Nephron (organoid): ENCODE results near the gene PLOD1.

ENCODE experiments used
- H3K27ac Mint-ChIP-seq, 3 experiments: 2 replicates each; pipeline ENCODE4 v1.8.0; 2020; ENCODE audit warnings: mixed read lengths in 3 of 3, mild to moderate bottlenecking in 2 of 3, moderate library complexity in 1 of 3
- H3K27me3 Mint-ChIP-seq: 2 replicates; pipeline ENCODE4 v1.8.0; 2021; ENCODE audit warnings: low read depth, mild to moderate bottlenecking, moderate library complexity, mixed read lengths
- H3K36me3 Mint-ChIP-seq: 2 replicates; pipeline ENCODE4 v1.8.0; 2020; ENCODE audit warnings: low read depth, mixed read lengths
- H3K4me1 Mint-ChIP-seq: 2 replicates; pipeline ENCODE4 v1.8.0; 2020; ENCODE audit warnings: mixed read lengths
- H3K4me3 Mint-ChIP-seq, 3 experiments: 2 replicates each; pipeline ENCODE4 v1.8.0; 2020; ENCODE audit warnings: mild to moderate bottlenecking in 3 of 3, mixed read lengths in 3 of 3, moderate library complexity in 2 of 3
- H3K9me3 Mint-ChIP-seq: 2 replicates; pipeline ENCODE4 v1.8.0; 2020; ENCODE audit warnings: mixed read lengths
- TF ChIP-seq, protein P1 (sequence below), 3 experiments: fragments of 200-600 bp; sonication (generic); IDR thresholded peaks; one replicate each; pipeline ENCODE4 v1.5.0; 2021; ENCODE audit warnings: antibody characterized with exemption in 3 of 3; ENCODE audit not compliant: unreplicated experiment in 3 of 3

Gene PLOD1

DNA sequence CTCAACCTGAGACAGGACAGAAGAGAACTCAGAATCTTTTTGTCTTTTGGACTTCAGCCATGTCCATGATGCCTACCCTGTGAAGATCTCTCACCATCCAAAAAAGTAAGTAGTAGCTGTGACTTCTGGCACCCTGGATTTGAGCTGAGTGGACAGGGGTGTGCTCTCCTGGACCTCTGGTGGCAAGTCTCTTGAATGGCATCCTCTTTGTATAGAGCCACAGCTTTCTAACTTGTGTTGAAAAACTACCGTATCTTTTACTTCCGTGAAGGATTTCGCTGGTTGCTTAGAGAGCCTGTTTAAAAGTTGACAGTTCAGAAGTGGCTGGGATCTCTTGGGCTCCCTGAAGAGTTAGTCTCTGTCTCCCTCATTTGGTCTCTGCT lies 47.5 kb downstream of the PLOD1 start:
- Mint-ChIP-seq H3K4me3 (peak overlapping the region; percentile 97 to 99 (median 99)), H3K27ac (peak overlapping the region; percentile 40 to 90 (median 57)), H3K4me1 (peaks cover 18% of the 10 kb centered on the region), H3K27me3 (no peaks in the 10 kb centered on the region), H3K9me3 (no peaks in the 10 kb centered on the region), H3K36me3 (peaks cover 32% of the 10 kb centered on the region)
- TF ChIP-seq, protein P1, sequence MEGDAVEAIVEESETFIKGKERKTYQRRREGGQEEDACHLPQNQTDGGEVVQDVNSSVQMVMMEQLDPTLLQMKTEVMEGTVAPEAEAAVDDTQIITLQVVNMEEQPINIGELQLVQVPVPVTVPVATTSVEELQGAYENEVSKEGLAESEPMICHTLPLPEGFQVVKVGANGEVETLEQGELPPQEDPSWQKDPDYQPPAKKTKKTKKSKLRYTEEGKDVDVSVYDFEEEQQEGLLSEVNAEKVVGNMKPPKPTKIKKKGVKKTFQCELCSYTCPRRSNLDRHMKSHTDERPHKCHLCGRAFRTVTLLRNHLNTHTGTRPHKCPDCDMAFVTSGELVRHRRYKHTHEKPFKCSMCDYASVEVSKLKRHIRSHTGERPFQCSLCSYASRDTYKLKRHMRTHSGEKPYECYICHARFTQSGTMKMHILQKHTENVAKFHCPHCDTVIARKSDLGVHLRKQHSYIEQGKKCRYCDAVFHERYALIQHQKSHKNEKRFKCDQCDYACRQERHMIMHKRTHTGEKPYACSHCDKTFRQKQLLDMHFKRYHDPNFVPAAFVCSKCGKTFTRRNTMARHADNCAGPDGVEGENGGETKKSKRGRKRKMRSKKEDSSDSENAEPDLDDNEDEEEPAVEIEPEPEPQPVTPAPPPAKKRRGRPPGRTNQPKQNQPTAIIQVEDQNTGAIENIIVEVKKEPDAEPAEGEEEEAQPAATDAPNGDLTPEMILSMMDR (IDR thresholded peaks at IDR 0.05; ENCODE audit: unreplicated experiment in 3 of 3) = peak in 2 of 3 experiments; percentile 12 to 23

DNA sequence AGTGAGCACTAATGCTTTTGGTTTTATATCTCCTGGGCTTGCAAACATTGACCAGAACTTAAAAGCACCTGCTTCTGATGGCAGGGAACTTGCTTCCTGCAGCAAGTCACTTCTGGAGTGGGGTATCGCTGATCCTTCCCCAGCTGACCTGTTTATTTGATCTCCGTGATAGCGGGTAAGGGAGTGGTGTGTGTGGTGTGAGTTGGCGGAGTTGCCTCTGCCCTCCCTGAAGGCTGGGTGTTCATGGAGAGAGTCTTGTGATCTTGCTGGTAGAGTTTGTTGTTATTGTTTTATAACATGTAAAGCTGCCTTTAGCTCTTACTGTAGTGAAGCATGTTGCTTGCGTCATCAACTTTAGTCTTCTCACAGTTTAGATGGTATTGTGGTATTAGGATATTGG lies 49.6 kb downstream of the PLOD1 start:
- TF ChIP-seq, protein P1 (IDR thresholded peaks at IDR 0.05; ENCODE audit: unreplicated experiment in 3 of 3) = no peak
- H3K27ac Mint-ChIP-seq = no peak overlapping the region
- H3K36me3 Mint-ChIP-seq = peaks cover 40% of the 10 kb centered on the region
- H3K9me3 Mint-ChIP-seq = no peaks in the 10 kb centered on the region
- peaks cover 18% of the 10 kb centered on the region for H3K4me1 Mint-ChIP-seq
- H3K4me3 Mint-ChIP-seq = peak overlapping the region; percentile 4 to 48 (median 34)
- H3K27me3 Mint-ChIP-seq = no peaks in the 10 kb centered on the region

DNA sequence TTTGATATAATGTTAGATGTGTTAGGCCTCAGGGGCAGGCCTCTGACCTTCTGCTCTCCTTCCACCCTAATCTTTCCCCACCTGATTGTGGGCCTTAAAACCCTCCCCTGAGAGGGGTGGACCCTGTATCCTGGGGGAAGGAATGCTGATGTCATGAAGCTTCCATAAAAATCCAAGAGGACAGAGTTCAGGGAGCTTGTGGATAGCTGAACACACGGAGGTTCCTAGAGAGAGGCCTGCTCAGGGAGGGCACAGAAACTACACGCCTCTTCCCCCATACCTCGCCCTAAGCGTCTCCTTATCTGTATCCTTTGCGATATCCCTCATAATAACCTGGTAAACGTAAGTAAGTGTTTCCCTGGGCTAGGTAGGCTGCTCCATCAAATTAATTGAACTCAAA lies 50.1 kb downstream of the PLOD1 start:
- Mint-ChIP-seq H3K27me3 (no peaks in the 10 kb centered on the region), H3K9me3 (no peaks in the 10 kb centered on the region), H3K4me1 (peaks cover 16% of the 10 kb centered on the region), H3K27ac (no peak overlapping the region), H3K36me3 (peaks cover 43% of the 10 kb centered on the region), H3K4me3 (peak overlapping the region; percentile 4 to 48 (median 34))
- TF ChIP-seq, protein P1 (IDR thresholded peaks at IDR 0.05; ENCODE audit: unreplicated experiment in 3 of 3) = no peak

DNA sequence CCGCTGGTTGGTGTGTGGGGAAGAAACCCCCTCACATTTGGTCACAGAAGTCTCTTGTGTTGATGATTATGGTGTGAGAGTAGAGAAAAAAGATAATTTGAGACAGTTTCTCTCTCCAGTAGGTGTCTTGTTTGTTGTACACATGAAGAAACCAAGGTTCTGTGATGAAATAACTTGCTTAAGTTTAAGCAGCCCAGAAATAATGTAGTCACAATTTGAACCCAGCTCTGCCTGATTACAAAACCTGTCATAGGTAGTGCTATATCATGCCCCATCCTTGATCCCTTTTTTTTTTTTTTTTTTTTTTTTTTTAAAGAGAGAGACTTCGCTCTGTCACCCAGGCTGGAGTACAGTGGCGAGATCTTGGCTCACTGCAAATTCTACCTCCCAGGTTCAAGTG lies 50.7 kb downstream of the PLOD1 start:
- Mint-ChIP-seq H3K27me3 (no peaks in the 10 kb centered on the region), H3K9me3 (no peaks in the 10 kb centered on the region), H3K36me3 (peaks cover 47% of the 10 kb centered on the region), H3K4me1 (peaks cover 13% of the 10 kb centered on the region), H3K4me3 (peak overlapping the region in 1 of 3 experiments; percentile 17), H3K27ac (no peak overlapping the region)
- TF ChIP-seq, protein P1 (IDR thresholded peaks at IDR 0.05; ENCODE audit: unreplicated experiment in 3 of 3) = no peak

DNA sequence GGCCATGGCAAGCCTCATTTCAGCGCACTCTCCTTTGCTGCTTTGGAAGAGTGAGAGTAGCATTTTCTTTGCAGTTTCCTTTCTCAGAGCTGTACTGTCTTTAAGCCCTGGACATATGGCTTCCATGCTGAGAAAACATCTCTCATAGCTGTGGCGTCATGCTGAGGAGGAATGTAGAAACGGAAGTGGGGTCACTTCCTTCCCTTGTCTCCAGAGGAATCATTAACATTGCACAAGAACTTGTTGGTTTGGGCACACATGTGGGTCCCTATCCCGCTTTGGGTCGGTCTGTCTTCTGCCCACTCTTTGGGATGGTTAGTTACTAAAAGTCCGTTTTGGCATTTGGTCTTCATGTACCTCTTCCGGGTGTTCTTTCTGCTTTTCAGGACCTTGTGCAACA lies 51.3 kb downstream of the PLOD1 start:
- no peak overlapping the region for H3K27ac Mint-ChIP-seq
- TF ChIP-seq, protein P1 (IDR thresholded peaks at IDR 0.05; ENCODE audit: unreplicated experiment in 3 of 3) = no peak
- H3K4me3 Mint-ChIP-seq = peak overlapping the region in 1 of 3 experiments; percentile 75
- peaks cover 54% of the 10 kb centered on the region for H3K36me3 Mint-ChIP-seq
- H3K4me1 Mint-ChIP-seq = peaks cover 13% of the 10 kb centered on the region
- H3K27me3 Mint-ChIP-seq = no peaks in the 10 kb centered on the region
- H3K9me3 Mint-ChIP-seq = no peaks in the 10 kb centered on the region

GRCh38 chr1:11989669-11990068 lies 55.2 kb downstream of the PLOD1 start:
- no peaks in the 10 kb centered on the region for H3K27me3 Mint-ChIP-seq
- H3K36me3 Mint-ChIP-seq = peaks cover 56% of the 10 kb centered on the region
- TF ChIP-seq, protein P1 (IDR thresholded peaks at IDR 0.05; ENCODE audit: unreplicated experiment in 3 of 3) = no peak
- no peaks in the 10 kb centered on the region for H3K4me1 Mint-ChIP-seq
- H3K27ac Mint-ChIP-seq = no peak overlapping the region
- H3K4me3 Mint-ChIP-seq = no peak overlapping the region
- H3K9me3 Mint-ChIP-seq = no peaks in the 10 kb centered on the region
